PC-3 (cell line): ENCODE measurements around the gene NDUFS2. TPM values are rescaled to one million over a fixed set of nuclear protein-coding genes. Genes with fewer than 3 reads are reported as not detected.
A peak's percentile ranks its signal among the peaks of the same experiment; 100 is the strongest.
"Not testable (repeated sequence)": the region's sequence is repeated elsewhere in the genome, so short reads cannot be mapped to it uniquely, and the experiment has no call there.

Experiments used
- ATAC-seq: fragments of 200-7000 bp; cut with Tn5 transposase; 2 replicates; pipeline ENCODE4 v1.9.1; 2020; ENCODE audit warnings: mild to moderate bottlenecking, moderate library complexity
- BruUV-seq: library from RNA; stranded (reverse); fragments of 400-500 nt; replicated peaks from 2 replicates; lab custom pipeline; 2021; lab: Mats Ljungman, UMichigan
- CTCF ChIA-PET: fragments of 300-600 bp; sonication (Branson Sonifier 250); formaldehyde crosslinking; loops from one replicate; lab custom pipeline; 2022; ENCODE audit warnings: antibody characterized with exemption; lab: Charles Lee
- POLR2A ChIA-PET: fragments of 300-600 bp; sonication (Branson Sonifier 250); formaldehyde crosslinking; loops from one replicate; lab custom pipeline; 2022; ENCODE audit warnings: antibody characterized with exemption; ENCODE audit not compliant: unreplicated experiment; lab: Charles Lee
- DNase-seq: peaks from one replicate; pipeline ENCODE4 v3.0.0-alpha.2; 2015
- H2AFZ ChIP-seq: fragments of 300-600 bp; sonication (generic); 2 replicates; pipeline ENCODE4 v1.6.0; 2016; ENCODE audit warnings: antibody characterized with exemption, low read length
- H3F3A ChIP-seq: fragments of 300-600 bp; sonication (generic); one replicate; pipeline ENCODE4 v1.6.0; 2017; ENCODE audit warnings: antibody characterized with exemption, low read length, control low read depth, mild to moderate bottlenecking; ENCODE audit not compliant: unreplicated experiment
- H3K27ac ChIP-seq: fragments of 300-600 bp; sonication (generic); 2 replicates; pipeline ENCODE4 v1.5.1; 2016; ENCODE audit warnings: mild to moderate bottlenecking, low read length
- H3K27me3 ChIP-seq: fragments of 300-600 bp; sonication (generic); 2 replicates; pipeline ENCODE4 v1.6.1; 2016; ENCODE audit warnings: low read length, mixed read lengths
- H3K36me3 ChIP-seq: fragments of 300-600 bp; sonication (generic); 2 replicates; pipeline ENCODE4 v1.6.1; 2016; ENCODE audit warnings: low read depth, mixed run types, low read length, mixed read lengths
- H3K4me1 ChIP-seq: fragments of 300-600 bp; sonication (generic); 2 replicates; pipeline ENCODE4 v1.5.1; 2016; ENCODE audit warnings: low read length; ENCODE audit not compliant: insufficient read depth
- H3K4me2 ChIP-seq: fragments of 300-600 bp; sonication (generic); 2 replicates; pipeline ENCODE4 v1.6.0; 2016; ENCODE audit warnings: low read length
- H3K4me3 ChIP-seq: fragments of 300-600 bp; sonication (generic); 2 replicates; pipeline ENCODE4 v1.5.1; 2016; ENCODE audit warnings: mild to moderate bottlenecking, low read length, mixed read lengths
- H3K79me2 ChIP-seq: fragments of 300-600 bp; sonication (generic); 2 replicates; pipeline ENCODE4 v1.6.1; 2017; ENCODE audit warnings: low read length, mixed read lengths
- H3K9ac ChIP-seq: fragments of 300-600 bp; sonication (generic); 2 replicates; pipeline ENCODE4 v1.6.0; 2016; ENCODE audit warnings: mild to moderate bottlenecking, low read length
- H3K9me2 ChIP-seq: fragments of 300-600 bp; sonication (generic); replicated peaks from 2 replicates; pipeline ENCODE4 v1.6.1; 2016; ENCODE audit warnings: mixed run types, low read length, mixed read lengths
- H3K9me3 ChIP-seq: fragments of 300-600 bp; sonication (generic); 2 replicates; pipeline ENCODE4 v1.6.1; 2016; ENCODE audit warnings: low read length, mixed read lengths
- H4K20me1 ChIP-seq: fragments of 300-600 bp; sonication (generic); 2 replicates; pipeline ENCODE4 v1.6.1; 2016; ENCODE audit warnings: low read length, mixed read lengths
- CTCF ChIP-seq: fragments of 300-600 bp; sonication (generic); conservative IDR thresholded peaks from 2 replicates; pipeline ENCODE4 v1.5.1; 2017; ENCODE audit warnings: antibody characterized with exemption, low read depth, mild to moderate bottlenecking, low read length
- EZH2 ChIP-seq: fragments of 300-600 bp; sonication (generic); IDR thresholded peaks from one replicate; pipeline ENCODE4 v1.6.1; 2017; ENCODE audit warnings: antibody characterized with exemption, mild to moderate bottlenecking, low read length; ENCODE audit not compliant: unreplicated experiment
- EZH2phosphoT487 ChIP-seq: fragments of 300-600 bp; sonication (generic); IDR thresholded peaks from 2 replicates; pipeline ENCODE4 v1.6.1; 2018; ENCODE audit warnings: mild to moderate bottlenecking, antibody characterized with exemption, low read length, borderline replicate concordance
- intact Hi-C: fragments of 100-400 bp; cut with micrococcal nuclease; formaldehyde crosslinking; loops from 2 replicates; pipeline ENCODE4 v1.9.0; 2023
- total RNA-seq: library from RNA; depleted of rRNA; stranded (reverse); fragments of >200 nt; gene quantifications from 2 replicates; pipeline ENCODE4 v1.2.3, GENCODE V29; 2014

Gene NDUFS2
- total RNA-seq, 1 experiment from 2014 or later = 168 TPM

GRCh38 chr1:161242313-161242712 is 40.1 kb downstream of the NDUFS2 start:
- peaks cover 9% of the 10 kb centered on the region for H3K4me1 ChIP-seq
- no peaks in the 10 kb centered on the region for H3K36me3 ChIP-seq
- H2AFZ ChIP-seq = no peak overlapping the region
- no peak overlapping the region for H3K9ac ChIP-seq
- intact Hi-C loops = no loop called here
- DNase-seq (peak; percentile 37), ATAC-seq (peak; percentile 58)
- H4K20me1 ChIP-seq = no peaks in the 10 kb centered on the region
- H3K79me2 ChIP-seq = no peaks in the 10 kb centered on the region
- no peak overlapping the region for H3K4me2 ChIP-seq
- no peak overlapping the region for H3K4me3 ChIP-seq
- ChIA-PET POLR2A (no interaction called here), CTCF (no interaction called here)
- no peaks in the 10 kb centered on the region for H3K27me3 ChIP-seq
- no peaks in the 10 kb centered on the region for H3F3A ChIP-seq
- no TSS peak for BruUV-seq
- no peak overlapping the region for H3K27ac ChIP-seq
- no peaks in the 10 kb centered on the region for H3K9me3 ChIP-seq
- TF ChIP-seq EZH2phosphoT487 (no peak), CTCF (no peak), EZH2 (no peak)
- H3K9me2 ChIP-seq = 0 out of 2 replicates have a peak, but pooled peaks cover 5% of the 10 kb centered on the region

GRCh38 chr1:161244888-161245287 is 42.7 kb downstream of the NDUFS2 start:
- CTCF ChIA-PET = no interaction called here
- no peaks in the 10 kb centered on the region for H4K20me1 ChIP-seq
- no peak overlapping the region for H3K4me3 ChIP-seq
- no peaks in the 10 kb centered on the region for H3K79me2 ChIP-seq
- intact Hi-C loops = no loop called here
- H3K9me2 ChIP-seq = 0 out of 2 replicates have a peak, but pooled peaks cover 5% of the 10 kb centered on the region
- ATAC-seq (no peak), DNase-seq (no peak)
- POLR2A ChIA-PET = no interaction called here
- BruUV-seq = no TSS peak
- H3K9ac ChIP-seq = no peak overlapping the region
- no peak overlapping the region for H3K27ac ChIP-seq
- H3K4me1 ChIP-seq = peaks cover 9% of the 10 kb centered on the region
- no peaks in the 10 kb centered on the region for H3F3A ChIP-seq
- no peak overlapping the region for H3K4me2 ChIP-seq
- no peak for TF ChIP-seq CTCF
- TF ChIP-seq EZH2phosphoT487 = no peak
- TF ChIP-seq EZH2 = no peak
- no peaks in the 10 kb centered on the region for H3K36me3 ChIP-seq
- H3K9me3 ChIP-seq = no peaks in the 10 kb centered on the region
- H3K27me3 ChIP-seq = no peaks in the 10 kb centered on the region
- no peak overlapping the region for H2AFZ ChIP-seq

GRCh38 chr1:161250100-161250499 is 47.9 kb downstream of the NDUFS2 start:
- intact Hi-C loops, H3F3A ChIP-seq, H3K4me1 ChIP-seq, H3K36me3 ChIP-seq, H2AFZ ChIP-seq, H3K9ac ChIP-seq, H3K27me3 ChIP-seq, BruUV-seq, ATAC-seq, DNase-seq, H3K9me3 ChIP-seq, H4K20me1 ChIP-seq, CTCF ChIA-PET, H3K79me2 ChIP-seq, H3K4me3 ChIP-seq, H3K4me2 ChIP-seq, POLR2A ChIA-PET, H3K27ac ChIP-seq, H3K9me2 ChIP-seq: not testable (repeated sequence)
